ENCODE measurements around the gene PALM.

GRCh38 chr19:726993-727956, 18.5 kb downstream of the PALM start:
- TF ChIP-seq CTCF (IDR thresholded peaks at IDR 0.05) (no peak), POLR2A (IDR thresholded peaks at IDR 0.05) (no peak)
